Measurements from ENCODE around the gene PTPN14. TPM values are rescaled to one million over a fixed set of nuclear protein-coding genes. Genes with fewer than 3 reads are reported as not detected.

The PTPN14 gene
- total and polyA plus RNA-seq, 2 of the 4 experiments (the other 2 are of a cell fraction), result 21.5 to 31.7 TPM

DNA sequence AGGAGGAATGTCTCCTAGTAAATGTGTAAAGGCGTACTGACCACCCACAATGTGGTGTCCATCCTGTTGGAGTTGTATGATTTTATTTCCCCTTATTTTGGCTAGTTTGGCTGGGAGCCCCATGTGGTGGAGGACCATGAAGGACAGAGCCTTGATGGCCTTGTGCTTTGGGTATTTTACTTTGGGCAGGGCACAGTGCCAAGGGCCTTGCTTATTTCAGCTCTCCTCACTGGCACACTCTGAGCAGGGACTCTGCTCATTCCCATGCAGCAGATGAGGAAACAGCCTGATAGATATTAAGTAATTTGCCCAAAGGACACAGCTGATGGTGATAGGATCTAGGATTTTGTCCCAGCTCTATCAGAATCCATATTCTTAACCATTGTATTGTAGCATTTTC, 220.2 kb downstream of the PTPN14 start:
- no CpG with 5 or more reads among the region's 1 CpG for WGBS, 2 experiments (ENCODE audit: extremely low coverage in 2 of 2, insufficient read length in 1 of 2)
- BruUV-seq (replicated peaks), result no TSS peak
- H3K27ac ChIP-seq (ENCODE audit: insufficient read depth, low read length), result no peak overlapping the region
- H3K23ac ChIP-seq (ENCODE audit: low read depth, low read length), result no peak overlapping the region
- H4K5ac ChIP-seq (ENCODE audit: low read depth, low read length), result no peak overlapping the region
- no peak overlapping the region for H3K56ac ChIP-seq (ENCODE audit: extremely low read depth, insufficient read depth, low read length)
- no peak overlapping the region for H2AK5ac ChIP-seq (ENCODE audit: low read depth, low read length)
- H3K27me3 ChIP-seq (ENCODE audit: control insufficient read depth, insufficient read depth, low read length), result no peaks in the 10 kb centered on the region
- no peak overlapping the region for H2BK20ac ChIP-seq (ENCODE audit: low read depth, low read length)
- no peak overlapping the region for H2AFZ ChIP-seq (replicated peaks; ENCODE audit: low read length, poor library complexity)
- no peaks in the 10 kb centered on the region; the same call in 1 of the 2 replicates for H4K20me1 ChIP-seq (ENCODE audit: insufficient read depth, low read length)
- no peak overlapping the region for H3K9ac ChIP-seq (ENCODE audit: low read depth, low read length)
- ChIA-PET POLR2A (ENCODE audit: unreplicated experiment) (interaction anchor here (1.0 kb wide), 1 partner anchor 1197 kb away, joined by 4 read pairs; no protein-coding TSS in a partner anchor), CTCF (interaction anchor here (1.0 to 7.9 kb wide), 14 partner anchors 70 to 1192 kb away, joined by 3 to 79 read pairs (median 6); no protein-coding TSS in a partner anchor)
- no peaks in the 10 kb centered on the region; the same call in 1 of the 2 replicates for H3K9me1 ChIP-seq (ENCODE audit: insufficient read depth, low read length)
- intact Hi-C loops (cut with micrococcal nuclease), result loop anchor here (10.0 kb wide), 2 partner anchors 224 to 814 kb away; partner anchors contain the start of gene PTPN14
- no peak overlapping the region for H2BK120ac ChIP-seq (ENCODE audit: low read depth, low read length)
- H3K18ac ChIP-seq (ENCODE audit: low read depth, low read length), result no peak overlapping the region
- no peaks in the 10 kb centered on the region for H3K9me3 ChIP-seq (ENCODE audit: control insufficient read depth, insufficient read depth, low read length)
- peaks cover 5% of the 10 kb centered on the region for H3K4me1 ChIP-seq (ENCODE audit: control insufficient read depth, insufficient read depth, low read length)
- DNase-seq, result no peak
- peaks cover 3% of the 10 kb centered on the region; the same call in 1 of the 2 replicates for H3K36me3 ChIP-seq (ENCODE audit: control insufficient read depth, insufficient read depth, low read length)
- H2BK15ac ChIP-seq (ENCODE audit: low read depth, low read length), result no peak overlapping the region
- dilution Hi-C loops (cut with HindIII; ENCODE audit: low sequenced_read_pairs, unreplicated experiment), result no loop called here
- no peak overlapping the region for H3K4me3 ChIP-seq (ENCODE audit: insufficient read depth, low read depth, low read length)
- peaks cover 0 to 15% of the 10 kb centered on the region in 2 experiments; a peak in 2 of 4 replicates for H3K79me1 ChIP-seq (ENCODE audit: low read depth in 1 of 2, low read length in 2 of 2)
- H3K4me2 ChIP-seq (ENCODE audit: low read depth, low read length), result no peak overlapping the region
- no peak overlapping the region for H3K14ac ChIP-seq (replicated peaks; ENCODE audit: low read depth, low read length)
- no peak for ATAC-seq (ENCODE audit: low read depth)
- no peak overlapping the region for H3K4ac ChIP-seq (ENCODE audit: low read depth, low read length)
- H2AK9ac ChIP-seq (replicated peaks; ENCODE audit: low read depth, low read length, poor library complexity), result no peak overlapping the region
- TF ChIP-seq MAZ (IDR thresholded peaks at IDR 0.05; ENCODE audit: borderline replicate concordance, low read depth, low read length) (no peak), FOS (IDR thresholded peaks at IDR 0.05; ENCODE audit: low read depth, low read length) (no peak), CTCF (conservative IDR thresholded peaks at IDR 0.05; ENCODE audit: low read depth, low read length) (no peak), CHD1 (IDR thresholded peaks at IDR 0.05; ENCODE audit: low read depth, low read length) (no peak), NFE2L2 (IDR thresholded peaks at IDR 0.05; ENCODE audit: low read depth, low read length) (no peak), POLR2A (IDR thresholded peaks at IDR 0.05; ENCODE audit: low read depth, low read length) (no peak), USF2 (IDR thresholded peaks at IDR 0.05; ENCODE audit: low read depth, low read length) (no peak), RFX5 (IDR thresholded peaks at IDR 0.05; ENCODE audit: low read depth, low read length) (no peak), MAFK (IDR thresholded peaks at IDR 0.05; ENCODE audit: low read depth, low read length) (no peak), CEBPB (IDR thresholded peaks at IDR 0.05; ENCODE audit: low read depth, low read length) (no peak), MXI1 (IDR thresholded peaks at IDR 0.05; ENCODE audit: borderline replicate concordance, low read depth, low read length) (no peak), BHLHE40 (IDR thresholded peaks at IDR 0.05; ENCODE audit: low read depth, low read length) (no peak), RCOR1 (IDR thresholded peaks at IDR 0.05; ENCODE audit: insufficient replicate concordance, low read length) (no peak), RAD21 (IDR thresholded peaks at IDR 0.05; ENCODE audit: low read length) (no peak)
- TF ChIP-seq, protein P1, sequence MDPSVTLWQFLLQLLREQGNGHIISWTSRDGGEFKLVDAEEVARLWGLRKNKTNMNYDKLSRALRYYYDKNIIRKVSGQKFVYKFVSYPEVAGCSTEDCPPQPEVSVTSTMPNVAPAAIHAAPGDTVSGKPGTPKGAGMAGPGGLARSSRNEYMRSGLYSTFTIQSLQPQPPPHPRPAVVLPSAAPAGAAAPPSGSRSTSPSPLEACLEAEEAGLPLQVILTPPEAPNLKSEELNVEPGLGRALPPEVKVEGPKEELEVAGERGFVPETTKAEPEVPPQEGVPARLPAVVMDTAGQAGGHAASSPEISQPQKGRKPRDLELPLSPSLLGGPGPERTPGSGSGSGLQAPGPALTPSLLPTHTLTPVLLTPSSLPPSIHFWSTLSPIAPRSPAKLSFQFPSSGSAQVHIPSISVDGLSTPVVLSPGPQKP (IDR thresholded peaks at IDR 0.05; ENCODE audit: borderline replicate concordance, low read depth, low read length), result no peak
- H2BK5ac ChIP-seq (ENCODE audit: low read depth, low read length, poor library complexity, severe bottlenecking), result no peak overlapping the region
- in situ Hi-C loops (cut with MboI; ENCODE audit: low sequenced_read_pairs), result loop anchor here (5.0 kb wide), 3 partner anchors 119 to 1196 kb away; no protein-coding TSS in a partner anchor
- H4K8ac ChIP-seq (ENCODE audit: low read depth in 2 of 2, low read length in 2 of 2), result no peak overlapping the region
- H4K91ac ChIP-seq (ENCODE audit: insufficient read depth, low read depth, low read length), result no peak overlapping the region

All from IMR-90 (cell line).